ENCODE results near the gene CLASRP. TPM values are rescaled to one million over a fixed set of nuclear protein-coding genes. Genes with fewer than 3 reads are reported as not detected.

CLASRP gene, protein sequence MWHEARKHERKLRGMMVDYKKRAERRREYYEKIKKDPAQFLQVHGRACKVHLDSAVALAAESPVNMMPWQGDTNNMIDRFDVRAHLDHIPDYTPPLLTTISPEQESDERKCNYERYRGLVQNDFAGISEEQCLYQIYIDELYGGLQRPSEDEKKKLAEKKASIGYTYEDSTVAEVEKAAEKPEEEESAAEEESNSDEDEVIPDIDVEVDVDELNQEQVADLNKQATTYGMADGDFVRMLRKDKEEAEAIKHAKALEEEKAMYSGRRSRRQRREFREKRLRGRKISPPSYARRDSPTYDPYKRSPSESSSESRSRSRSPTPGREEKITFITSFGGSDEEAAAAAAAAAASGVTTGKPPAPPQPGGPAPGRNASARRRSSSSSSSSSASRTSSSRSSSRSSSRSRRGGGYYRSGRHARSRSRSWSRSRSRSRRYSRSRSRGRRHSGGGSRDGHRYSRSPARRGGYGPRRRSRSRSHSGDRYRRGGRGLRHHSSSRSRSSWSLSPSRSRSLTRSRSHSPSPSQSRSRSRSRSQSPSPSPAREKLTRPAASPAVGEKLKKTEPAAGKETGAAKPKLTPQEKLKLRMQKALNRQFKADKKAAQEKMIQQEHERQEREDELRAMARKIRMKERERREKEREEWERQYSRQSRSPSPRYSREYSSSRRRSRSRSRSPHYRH
- 53.3 TPM for total RNA-seq (2013)
- polyA plus RNA-seq = 100 to 1,000 TPM in 1 of 3 donors, 1 to 10 TPM in 2; 2.2 to 152 (median 4.1) TPM
- 33.4 and 33.8 TPM in 2 replicates for polyA minus RNA-seq
- total RNA-seq = 10.7 to 58.9 (median 40.7) reads per million in 11 experiments

DNA sequence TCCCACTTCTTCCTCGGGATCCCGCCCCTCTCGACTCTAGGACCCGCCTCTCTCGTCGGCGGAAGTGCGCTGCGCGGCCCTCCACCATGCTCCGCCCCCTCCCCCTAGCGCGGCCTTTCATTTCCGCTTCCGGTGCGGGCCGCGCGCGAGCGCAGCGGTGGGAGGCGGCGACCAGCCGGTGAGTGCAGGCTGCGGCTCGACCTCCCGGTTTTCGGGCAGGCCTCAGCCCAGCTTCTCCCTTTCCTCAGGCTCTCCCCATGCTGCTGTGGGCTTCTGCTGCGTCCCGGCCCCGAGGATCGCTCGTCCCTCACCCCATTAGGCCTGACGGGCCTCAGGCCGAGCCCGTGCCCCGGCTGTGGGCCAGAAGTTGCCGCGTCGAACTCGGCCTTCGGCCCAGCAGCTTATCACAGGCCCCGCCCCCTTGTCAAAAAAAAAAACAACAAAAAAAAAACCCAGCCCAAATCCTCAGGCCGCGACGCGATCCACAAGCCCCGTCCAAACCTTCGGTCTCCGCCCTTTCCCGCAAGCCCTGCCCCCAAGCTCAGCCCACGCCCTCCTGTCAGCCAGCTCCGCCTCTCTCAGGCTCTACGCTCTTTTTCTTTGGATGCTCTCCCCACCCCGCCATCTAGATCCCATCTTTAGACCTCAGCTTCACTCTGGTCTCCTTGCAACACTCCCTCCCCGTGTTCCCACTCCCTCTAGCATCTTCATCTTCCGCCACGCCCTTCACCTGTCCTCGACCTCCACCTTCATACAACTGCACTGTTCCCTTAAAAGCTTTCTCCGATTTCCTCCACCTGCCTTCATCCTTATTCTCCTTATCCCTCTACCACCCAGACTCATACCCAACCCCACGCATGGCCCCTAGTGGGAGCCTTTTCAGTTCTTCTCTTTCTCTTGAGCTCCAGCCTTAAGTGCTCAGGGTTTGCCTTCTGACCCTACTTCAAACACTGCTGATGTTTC is at the start of gene CLASRP:
Gene CLASRP (plus strand): TSS at position 115 of the 963 bp plus-strand sequence. CDS start 1,168 bp downstream, outside the sequence.
- TF ChIP-seq, protein P1, sequence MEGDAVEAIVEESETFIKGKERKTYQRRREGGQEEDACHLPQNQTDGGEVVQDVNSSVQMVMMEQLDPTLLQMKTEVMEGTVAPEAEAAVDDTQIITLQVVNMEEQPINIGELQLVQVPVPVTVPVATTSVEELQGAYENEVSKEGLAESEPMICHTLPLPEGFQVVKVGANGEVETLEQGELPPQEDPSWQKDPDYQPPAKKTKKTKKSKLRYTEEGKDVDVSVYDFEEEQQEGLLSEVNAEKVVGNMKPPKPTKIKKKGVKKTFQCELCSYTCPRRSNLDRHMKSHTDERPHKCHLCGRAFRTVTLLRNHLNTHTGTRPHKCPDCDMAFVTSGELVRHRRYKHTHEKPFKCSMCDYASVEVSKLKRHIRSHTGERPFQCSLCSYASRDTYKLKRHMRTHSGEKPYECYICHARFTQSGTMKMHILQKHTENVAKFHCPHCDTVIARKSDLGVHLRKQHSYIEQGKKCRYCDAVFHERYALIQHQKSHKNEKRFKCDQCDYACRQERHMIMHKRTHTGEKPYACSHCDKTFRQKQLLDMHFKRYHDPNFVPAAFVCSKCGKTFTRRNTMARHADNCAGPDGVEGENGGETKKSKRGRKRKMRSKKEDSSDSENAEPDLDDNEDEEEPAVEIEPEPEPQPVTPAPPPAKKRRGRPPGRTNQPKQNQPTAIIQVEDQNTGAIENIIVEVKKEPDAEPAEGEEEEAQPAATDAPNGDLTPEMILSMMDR (IDR thresholded peaks at IDR 0.05) = no peak
- Histone ChIP-seq H3K9ac (ENCODE audit: insufficient read depth, low read length, poor library complexity, severe bottlenecking) (peak within 1 kb of the TSS; percentile 99), H2AFZ (ENCODE audit: insufficient read depth, low read depth, low read length, poor library complexity, severe bottlenecking) (peak within 1 kb of the TSS; percentile 41), H3K4me3 (replicated peaks in 1 of 3; ENCODE audit: low read depth in 2 of 3, low read length in 3 of 3) (peak within 1 kb of the TSS; percentile 53 to 94 (median 82)), H3K27me3 (ENCODE audit: control insufficient read depth in 2 of 2, insufficient read depth in 2 of 2, low read length in 2 of 2) (no peaks in the 10 kb centered on the region), H3K4me1 (ENCODE audit: control insufficient read depth in 1 of 2, insufficient read depth in 2 of 2, low read length in 2 of 2) (peaks cover 30 to 35% of the 10 kb centered on the region in 2 donors), H4K20me1 (ENCODE audit: insufficient read depth, low read length) (peaks cover 44% of the 10 kb centered on the region), H3K27ac (ENCODE audit: low read depth in 1 of 2, low read length in 2 of 2) (peak within 1 kb of the TSS; percentile 95 to 98), H3K79me2 (ENCODE audit: insufficient read depth, low read length) (peaks cover 52% of the 10 kb centered on the region), H3K9me3 (replicated peaks in 1 of 2; ENCODE audit: control insufficient read depth in 1 of 2, insufficient read depth in 1 of 2, low read length in 2 of 2) (peaks cover 0 to 4% of the 10 kb centered on the region in 2 donors), H3K36me3 (replicated peaks in 1 of 2; ENCODE audit: control insufficient read depth in 1 of 2, insufficient read depth in 2 of 2, low read length in 2 of 2) (peaks cover 47 to 68% of the 10 kb centered on the region in 2 donors), H3K4me2 (replicated peaks; ENCODE audit: extremely low read depth, low read length, poor library complexity, severe bottlenecking) (peak within 1 kb of the TSS; percentile 99)
- intact Hi-C loops (cut with micrococcal nuclease) = loop anchor here in 1 of 2 donors (2.0 kb wide), 1 partner anchor 36 kb away; no protein-coding TSS in a partner anchor
- H3K9me3 Mint-ChIP-seq = peaks cover 1 to 6% (median 6%) of the 10 kb centered on the region in 7 donors
- H3K4me3 Mint-ChIP-seq = peak within 1 kb of the TSS; percentile 98 to 99
- H3K27ac Mint-ChIP-seq = peak within 1 kb of the TSS; percentile 97 to 100 (median 98)
- peaks cover 46 to 78% of the 10 kb centered on the region in 2 donors for H3K36me3 Mint-ChIP-seq
- DNase-seq = peak; percentile 84 to 89 (median 84)
- WGBS (ENCODE audit: insufficient coverage) = 3% methylated on average over 59 of the region's 62 CpGs
- peaks cover 0 to 2% (median 0%) of the 10 kb centered on the region in 3 donors for H3K27me3 Mint-ChIP-seq (ENCODE audit: low read depth in 3 of 3)
- H3K4me1 Mint-ChIP-seq = peaks cover 35% of the 10 kb centered on the region

All from CD14-positive monocyte (primary cell).